H9 (cell line): ENCODE measurements around the gene CDH22. TPM values are rescaled to one million over a fixed set of nuclear protein-coding genes. Genes with fewer than 3 reads are reported as not detected.

ENCODE experiments used
- DNase-seq: peaks from one replicate; pipeline ENCODE4 v3.0.0-alpha.2; 2017
- H2AFZ ChIP-seq: one replicate; pipeline ENCODE4 v1.6.1; 2013; ENCODE audit warnings: mild to moderate bottlenecking, low read length, control low read depth, moderate library complexity
- H2AK5ac ChIP-seq: 2 replicates; pipeline ENCODE4 v1.6.1; 2013; ENCODE audit warnings: low read length, control low read depth, mixed read lengths; ENCODE audit not compliant: insufficient read length
- H2BK120ac ChIP-seq: one replicate; pipeline ENCODE4 v1.6.1; 2013; ENCODE audit warnings: low read depth, mild to moderate bottlenecking, low read length, control low read depth, inconsistent platforms; ENCODE audit not compliant: poor library complexity, severe bottlenecking
- H2BK12ac ChIP-seq: 2 replicates; pipeline ENCODE4 v1.6.1; 2013; ENCODE audit warnings: low read length, control low read depth, mixed read lengths, low read depth; ENCODE audit not compliant: insufficient read length
- H2BK15ac ChIP-seq: 2 replicates; pipeline ENCODE4 v1.6.1; 2013; ENCODE audit warnings: low read depth, low read length, control low read depth
- H2BK20ac ChIP-seq: one replicate; pipeline ENCODE4 v1.6.1; 2013; ENCODE audit warnings: low read depth, mild to moderate bottlenecking, low read length, control low read depth, inconsistent platforms; ENCODE audit not compliant: poor library complexity, severe bottlenecking
- H2BK5ac ChIP-seq: 2 replicates; pipeline ENCODE4 v1.6.1; 2013; ENCODE audit warnings: low read length, control low read depth, mixed read lengths; ENCODE audit not compliant: insufficient read length
- H3K14ac ChIP-seq: 2 replicates; pipeline ENCODE4 v1.6.1; 2013; ENCODE audit warnings: low read length, control low read depth; ENCODE audit not compliant: insufficient read depth
- H3K18ac ChIP-seq: 2 replicates; pipeline ENCODE4 v1.6.1; 2013; ENCODE audit warnings: low read depth, mild to moderate bottlenecking, mixed read lengths, low read length, control low read depth; ENCODE audit not compliant: insufficient read length
- H3K23ac ChIP-seq: 2 replicates; pipeline ENCODE4 v1.6.1; 2013; ENCODE audit warnings: low read length, control low read depth, mixed read lengths, low read depth; ENCODE audit not compliant: insufficient read length
- H3K23me2 ChIP-seq: 2 replicates; pipeline ENCODE4 v1.6.1; 2013; ENCODE audit warnings: low read depth, mild to moderate bottlenecking, mixed read lengths, low read length, control low read depth; ENCODE audit not compliant: insufficient read length, poor library complexity, severe bottlenecking
- H3K27ac ChIP-seq: 2 replicates; pipeline ENCODE4 v1.5.1; 2013; ENCODE audit warnings: low read length, control low read depth, mixed read lengths, low read depth; ENCODE audit not compliant: insufficient read length
- H3K27me3 ChIP-seq: 2 replicates; pipeline ENCODE4 v1.6.1; 2013; ENCODE audit warnings: low read length, control low read depth, inconsistent platforms; ENCODE audit not compliant: insufficient read depth
- H3K4ac ChIP-seq: 2 replicates; pipeline ENCODE4 v1.6.1; 2013; ENCODE audit warnings: low read depth, mild to moderate bottlenecking, control low read depth, inconsistent platforms, low read length, moderate library complexity
- H3K4me1 ChIP-seq: 2 replicates; pipeline ENCODE4 v1.6.1; 2013; ENCODE audit warnings: low read length, control low read depth, inconsistent platforms; ENCODE audit not compliant: insufficient read depth
- H3K4me2 ChIP-seq: 2 replicates; pipeline ENCODE4 v1.6.1; 2013; ENCODE audit warnings: low read length, control low read depth, mixed read lengths; ENCODE audit not compliant: insufficient read length, insufficient read depth
- H3K56ac ChIP-seq: 2 replicates; pipeline ENCODE4 v1.6.1; 2013; ENCODE audit warnings: low read depth, mild to moderate bottlenecking, mixed read lengths, low read length, control low read depth; ENCODE audit not compliant: insufficient read length
- H3K79me1 ChIP-seq: 2 replicates; pipeline ENCODE4 v1.6.1; 2013; ENCODE audit warnings: low read depth, mild to moderate bottlenecking, moderate library complexity, low read length, control low read depth, inconsistent platforms; ENCODE audit not compliant: insufficient read depth, poor library complexity, severe bottlenecking
- H3K79me2 ChIP-seq: 2 replicates; pipeline ENCODE4 v1.6.1; 2013; ENCODE audit warnings: low read length, control low read depth, inconsistent platforms; ENCODE audit not compliant: insufficient read depth
- H3K9ac ChIP-seq: 2 replicates; pipeline ENCODE4 v1.6.1; 2013; ENCODE audit warnings: low read length, control low read depth, mixed read lengths; ENCODE audit not compliant: insufficient read length; ENCODE audit errors: extremely low read depth
- H3K9me3 ChIP-seq: one replicate; pipeline ENCODE4 v1.6.1; 2013; ENCODE audit warnings: low read depth, low read length, inconsistent platforms; ENCODE audit not compliant: control insufficient read depth
- H3T11ph ChIP-seq: one replicate; pipeline ENCODE4 v1.6.1; 2013; ENCODE audit warnings: mild to moderate bottlenecking, low read length, control low read depth, inconsistent platforms
- H4K20me1 ChIP-seq: one replicate; pipeline ENCODE4 v1.6.1; 2013; ENCODE audit not compliant: control insufficient read depth, insufficient read length, insufficient read depth
- H4K5ac ChIP-seq: 2 replicates; pipeline ENCODE4 v1.6.1; 2013; ENCODE audit warnings: low read depth, mild to moderate bottlenecking, mixed read lengths, low read length, control low read depth; ENCODE audit not compliant: insufficient read length
- H4K8ac ChIP-seq: replicated peaks from 2 replicates; pipeline ENCODE4 v1.6.1; 2013; ENCODE audit warnings: low read length, control low read depth, mixed read lengths, low read depth; ENCODE audit not compliant: insufficient read length
- H4K91ac ChIP-seq: 2 replicates; pipeline ENCODE4 v1.6.1; 2013; ENCODE audit warnings: low read depth, mild to moderate bottlenecking, moderate library complexity, mixed read lengths, low read length, control low read depth; ENCODE audit not compliant: insufficient read length
- H3K27ac Mint-ChIP-seq, 3 experiments: 2 replicates in 2 of 3; 3 replicates in 1 of 3; pipeline ENCODE4 v1.8.0; 2020 to 2021; ENCODE audit warnings: mixed read lengths in 3 of 3, mild to moderate bottlenecking in 1 of 3, moderate library complexity in 1 of 3
- H3K27me3 Mint-ChIP-seq: 2 replicates; pipeline ENCODE4 v1.8.0; 2021; ENCODE audit warnings: low read depth, mild to moderate bottlenecking, moderate library complexity, mixed read lengths
- H3K36me3 Mint-ChIP-seq, 3 experiments: 2 replicates in 2 of 3; 3 replicates in 1 of 3; pipeline ENCODE4 v1.8.0; 2020 to 2021; ENCODE audit warnings: low read depth in 3 of 3, mixed read lengths in 3 of 3; ENCODE audit not compliant: insufficient read depth in 1 of 3
- H3K4me1 Mint-ChIP-seq, 2 experiments: 2 replicates each; pipeline ENCODE4 v1.8.0; 2020; ENCODE audit warnings: mixed read lengths in 2 of 2
- H3K4me3 Mint-ChIP-seq, 2 experiments: 2 replicates in 1 of 2; 3 replicates in 1 of 2; pipeline ENCODE4 v1.8.0; 2020 to 2021; ENCODE audit warnings: mild to moderate bottlenecking in 2 of 2, mixed read lengths in 2 of 2, moderate library complexity in 1 of 2
- H3K9me3 Mint-ChIP-seq, 2 experiments: 2 replicates in 1 of 2; 3 replicates in 1 of 2; pipeline ENCODE4 v1.8.0; 2020; ENCODE audit warnings: mild to moderate bottlenecking in 2 of 2, mixed read lengths in 2 of 2, moderate library complexity in 1 of 2
- WGBS: extraction: QIAGEN DNeasy Blood & Tissue Kit; methylation state at CpG from one replicate; pipeline ENCODE4 v1.1.7; 2013; ENCODE audit warnings: missing lambda C conversion rate, low lambda C conversion rate, mixed read lengths; ENCODE audit not compliant: insufficient read length; ENCODE audit errors: extremely low coverage; 5-methylcytosine and 5-hydroxymethylcytosine counted together
- total RNA-seq: library from RNA; stranded (reverse); gene quantifications from 2 replicates; pipeline ENCODE4 v1.2.1, GENCODE V29; 2021
- TF ChIP-seq, protein P1 (sequence below): fragments of 200-600 bp; sonication (generic); conservative IDR thresholded peaks from 3 replicates; pipeline ENCODE4 v1.8.0; 2021; ENCODE audit warnings: antibody characterized with exemption, mild to moderate bottlenecking

The CDH22 gene
- total RNA-seq, 1 experiment from 2014 or later, result not detected

- Histone ChIP-seq H3K14ac (no peak overlapping the region), H3K4me2 (no peak overlapping the region), H2BK15ac (no peak overlapping the region), H3K23me2 (no peaks in the 10 kb centered on the region), H2BK20ac (no peak overlapping the region), H3K56ac (no peak overlapping the region), H3K4ac (no peak overlapping the region), H2BK12ac (no peak overlapping the region), H3T11ph (no peak overlapping the region), H3K9ac (no peak overlapping the region), H3K23ac (no peak overlapping the region), H2BK5ac (no peak overlapping the region), H3K79me2 (no peaks in the 10 kb centered on the region), H3K79me1 (no peaks in the 10 kb centered on the region), H2BK120ac (no peak overlapping the region), H3K4me1 (no peaks in the 10 kb centered on the region), H3K18ac (no peak overlapping the region), H3K9me3 (no peaks in the 10 kb centered on the region), H4K91ac (no peak overlapping the region), H2AFZ (no peak overlapping the region), H4K8ac (no peak overlapping the region), H4K20me1 (no peaks in the 10 kb centered on the region), H3K27ac (no peak overlapping the region), H3K27me3 (no peaks in the 10 kb centered on the region), H2AK5ac (no peak overlapping the region), H4K5ac (no peak overlapping the region)
- no peak for DNase-seq
- WGBS, result no CpG with 5 or more reads among the region's 1 CpG
- Mint-ChIP-seq H3K9me3 (no peaks in the 10 kb centered on the region; a peak in 2 of 5 replicates), H3K36me3 (no peaks in the 10 kb centered on the region), H3K4me1 (peaks cover 0 to 15% of the 10 kb centered on the region in 2 experiments; a peak in 2 of 4 replicates), H3K4me3 (no peak overlapping the region), H3K27ac (no peak overlapping the region), H3K27me3 (peaks cover 24% of the 10 kb centered on the region)
- TF ChIP-seq, protein P1, sequence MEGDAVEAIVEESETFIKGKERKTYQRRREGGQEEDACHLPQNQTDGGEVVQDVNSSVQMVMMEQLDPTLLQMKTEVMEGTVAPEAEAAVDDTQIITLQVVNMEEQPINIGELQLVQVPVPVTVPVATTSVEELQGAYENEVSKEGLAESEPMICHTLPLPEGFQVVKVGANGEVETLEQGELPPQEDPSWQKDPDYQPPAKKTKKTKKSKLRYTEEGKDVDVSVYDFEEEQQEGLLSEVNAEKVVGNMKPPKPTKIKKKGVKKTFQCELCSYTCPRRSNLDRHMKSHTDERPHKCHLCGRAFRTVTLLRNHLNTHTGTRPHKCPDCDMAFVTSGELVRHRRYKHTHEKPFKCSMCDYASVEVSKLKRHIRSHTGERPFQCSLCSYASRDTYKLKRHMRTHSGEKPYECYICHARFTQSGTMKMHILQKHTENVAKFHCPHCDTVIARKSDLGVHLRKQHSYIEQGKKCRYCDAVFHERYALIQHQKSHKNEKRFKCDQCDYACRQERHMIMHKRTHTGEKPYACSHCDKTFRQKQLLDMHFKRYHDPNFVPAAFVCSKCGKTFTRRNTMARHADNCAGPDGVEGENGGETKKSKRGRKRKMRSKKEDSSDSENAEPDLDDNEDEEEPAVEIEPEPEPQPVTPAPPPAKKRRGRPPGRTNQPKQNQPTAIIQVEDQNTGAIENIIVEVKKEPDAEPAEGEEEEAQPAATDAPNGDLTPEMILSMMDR, result no peak
Measured at GRCh38 chr20:46161921-46162320, 146.4 kb downstream of the CDH22 start.
